T follicular helper cell (primary cell): ENCODE results near the gene TMTC2.

ENCODE experiments used
- DNase-seq: peaks from one replicate; pipeline ENCODE4 v3.0.0-alpha.2; 2020; ENCODE audit warnings: low read depth

Gene TMTC2

GRCh38 chr12:82953397-82953796 lies 266.7 kb downstream of the TMTC2 start:
- no peak for DNase-seq

- no peak for DNase-seq
Measured at GRCh38 chr12:82954064-82954463, 267.4 kb downstream of the TMTC2 start.

DNA sequence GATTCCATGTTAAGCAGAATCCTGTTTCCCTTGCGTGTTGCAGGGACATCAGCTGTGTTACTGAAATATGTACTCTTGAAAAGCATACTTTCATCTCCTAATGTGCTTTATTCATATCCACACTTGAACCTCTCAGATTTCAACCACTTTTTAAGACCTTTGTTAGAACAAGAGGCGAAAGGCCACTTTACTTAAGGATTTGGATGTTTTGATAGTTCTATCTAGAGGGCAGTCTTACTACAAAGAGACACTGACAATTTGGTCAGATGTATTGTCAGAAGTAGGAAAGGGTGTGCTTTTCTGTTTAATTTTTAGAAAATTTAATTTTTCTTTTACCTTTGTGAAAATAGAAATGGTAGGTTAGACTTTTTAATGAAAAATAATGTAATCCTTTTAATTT lies 267.9 kb downstream of the TMTC2 start:
- DNase-seq = no peak

DNA sequence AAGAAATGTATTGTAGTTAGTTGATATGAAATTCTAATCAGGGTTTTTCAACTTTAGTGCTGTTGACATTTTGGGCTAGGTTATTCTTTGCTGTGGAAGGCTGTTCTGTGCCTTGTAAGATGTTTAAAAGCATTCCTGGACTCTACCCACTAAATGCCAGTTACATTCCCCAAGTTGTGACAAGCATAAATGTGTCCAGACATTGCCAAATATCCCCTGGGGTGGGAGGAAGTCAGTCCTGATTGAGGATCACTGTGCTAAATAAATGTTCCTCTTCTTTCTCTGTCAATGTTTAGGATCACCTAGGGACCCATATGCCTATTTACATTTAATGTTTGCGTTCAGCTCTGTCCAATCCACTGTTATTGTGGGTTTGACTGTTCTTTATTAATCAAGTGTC lies 268.3 kb downstream of the TMTC2 start:
- no peak for DNase-seq

DNA sequence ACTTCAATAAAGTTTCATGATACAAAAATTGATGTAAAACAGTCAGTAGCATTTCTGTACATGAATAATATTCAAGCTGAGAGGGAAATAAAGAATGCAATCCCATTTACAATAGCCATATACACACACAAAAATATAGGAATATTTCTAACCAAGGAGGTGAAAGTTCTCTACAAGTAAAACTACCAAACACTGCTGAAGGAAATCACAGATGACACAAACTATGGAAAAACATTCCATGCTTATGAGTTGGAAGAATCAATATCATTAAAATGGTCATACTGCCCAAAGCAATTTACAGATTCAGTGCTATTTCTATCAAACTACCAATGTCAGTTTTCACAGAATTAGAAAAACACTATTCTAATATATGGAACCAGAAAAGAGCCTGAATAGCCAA lies 272.3 kb downstream of the TMTC2 start:
- no peak for DNase-seq

DNA sequence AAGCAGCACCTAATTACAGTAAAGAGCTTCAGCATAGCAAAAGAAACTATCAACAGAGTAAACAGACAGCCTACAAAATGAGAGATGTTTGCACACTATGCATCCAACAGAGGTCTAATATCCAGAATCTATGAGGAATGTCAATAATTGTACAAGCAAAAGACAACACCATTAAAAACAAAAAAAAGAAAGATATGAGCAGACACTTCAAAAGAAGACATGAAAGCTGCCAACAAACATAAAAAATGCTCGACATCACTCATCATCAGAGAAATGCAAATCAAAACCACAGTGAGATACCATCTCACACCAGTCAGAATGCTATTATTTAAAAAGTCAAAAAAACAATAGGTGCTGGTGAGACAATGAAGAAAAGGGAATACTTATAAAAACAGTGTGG lies 273.1 kb downstream of the TMTC2 start:
- no peak for DNase-seq

DNA sequence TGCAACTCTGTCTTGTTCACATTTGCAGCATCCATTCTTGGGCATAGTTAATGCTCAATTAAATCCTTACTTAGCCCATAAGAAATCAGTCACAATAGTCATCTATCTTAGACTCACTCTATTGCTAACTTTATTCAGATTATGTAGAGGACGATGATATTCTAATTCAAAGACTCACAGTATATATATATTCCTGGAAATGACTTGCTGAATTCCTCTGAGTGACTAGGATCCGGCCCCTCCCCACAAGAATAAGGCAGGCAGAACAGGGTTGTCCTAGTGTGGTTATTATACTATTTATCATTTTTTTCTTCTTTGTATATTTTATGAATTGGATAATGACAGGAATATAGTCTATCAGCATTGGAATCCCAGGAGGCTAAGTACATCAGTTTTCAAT lies 275.1 kb downstream of the TMTC2 start:
- DNase-seq = no peak

DNA sequence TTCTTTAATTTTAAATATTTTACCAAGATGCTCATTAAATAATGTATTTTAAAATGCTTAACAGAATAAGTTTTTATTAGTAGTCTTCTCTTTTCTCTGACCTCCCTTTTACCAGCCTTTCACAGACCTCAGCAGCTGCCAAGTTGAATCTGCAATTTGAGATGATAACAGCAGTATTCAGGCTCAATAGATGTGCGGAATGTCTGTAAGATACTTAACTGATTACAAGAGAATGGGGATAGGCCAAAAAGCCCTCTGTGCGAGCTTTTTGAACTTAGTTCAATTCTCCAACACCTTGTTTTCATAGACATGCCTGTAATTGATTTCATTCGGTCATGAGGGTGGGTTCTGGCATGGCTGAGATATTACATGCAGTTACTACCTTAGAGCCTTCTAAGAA lies 277.2 kb downstream of the TMTC2 start:
- no peak for DNase-seq

DNA sequence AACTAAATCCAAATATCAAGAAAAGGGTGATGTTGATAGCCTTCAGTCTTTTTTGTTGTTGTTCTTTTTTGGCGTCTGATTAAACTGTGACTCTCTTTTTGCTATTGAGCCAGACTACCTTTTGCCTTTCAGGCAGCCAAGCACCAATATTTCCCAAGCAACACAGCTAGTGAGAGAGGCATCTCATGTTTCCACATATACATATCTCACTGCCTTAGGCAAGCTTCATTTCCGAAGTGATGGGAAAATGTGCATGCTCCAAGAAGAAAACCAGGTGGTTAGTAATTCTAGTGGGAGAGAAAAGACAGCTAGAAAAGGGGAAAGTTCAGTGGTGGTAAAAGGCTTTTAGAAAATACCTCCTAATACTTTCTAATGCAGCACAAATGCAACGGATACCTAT lies 277.7 kb downstream of the TMTC2 start:
- DNase-seq = no peak

DNA sequence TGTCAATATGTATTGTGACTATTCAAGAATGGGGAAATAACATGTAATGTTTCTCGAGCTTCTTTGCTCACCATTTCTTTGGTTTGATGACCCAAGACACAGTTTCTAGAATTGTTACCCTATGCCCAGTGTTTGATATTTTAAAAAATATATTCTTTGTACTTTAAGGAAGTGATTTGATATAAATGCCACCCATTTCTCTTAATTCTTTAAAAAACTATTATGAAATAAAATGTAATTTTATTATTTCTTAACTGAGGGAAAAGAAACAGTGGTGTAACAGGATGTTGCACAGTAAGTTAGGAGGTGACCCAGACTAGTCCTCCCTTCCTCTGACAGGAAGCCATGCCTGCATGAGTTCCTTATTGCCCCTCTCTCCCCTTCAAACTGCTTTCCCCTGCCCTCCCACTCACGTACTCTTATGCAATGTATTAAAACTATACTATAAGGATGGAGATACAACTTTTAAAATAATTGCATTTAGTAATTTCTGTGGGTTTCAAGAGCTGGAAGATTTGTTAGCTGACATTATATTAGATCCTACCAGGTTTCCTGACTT lies 279.4 kb downstream of the TMTC2 start:
- DNase-seq = no peak

DNA sequence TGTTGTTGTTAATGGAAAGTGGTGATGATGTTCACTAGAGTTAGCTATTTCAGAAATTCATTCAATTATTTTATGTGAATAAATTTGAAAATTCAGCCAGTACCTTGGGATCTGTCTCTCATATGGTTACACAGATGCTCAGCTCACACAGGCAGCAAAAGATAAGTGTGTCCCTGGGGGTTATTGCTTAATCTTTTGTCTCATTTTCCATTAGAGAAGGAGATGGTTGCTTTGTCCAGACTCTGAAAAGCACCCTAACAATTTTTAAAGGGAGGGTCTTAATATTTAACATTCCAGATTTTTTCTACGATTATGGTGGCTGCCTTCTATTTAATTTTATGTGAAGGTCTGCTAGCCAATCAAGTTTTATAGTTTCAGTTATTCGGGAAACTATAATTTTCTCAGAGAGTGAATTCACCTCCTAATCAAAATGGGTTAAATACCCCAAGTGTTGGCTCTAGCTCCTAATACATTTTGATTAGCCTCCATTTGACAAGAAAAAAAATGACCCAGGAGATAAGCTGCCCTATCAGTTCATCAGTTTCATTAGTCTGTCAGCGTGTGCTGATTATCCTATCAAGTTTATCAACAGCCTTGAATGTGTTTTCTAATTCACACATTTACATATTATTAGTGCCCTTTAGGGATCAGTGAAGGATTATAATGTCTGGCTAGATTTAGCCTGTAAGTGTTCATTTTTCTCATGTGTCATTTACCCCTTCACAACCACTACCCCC lies 282.1 kb downstream of the TMTC2 start:
- DNase-seq = no peak

- no peak for DNase-seq
Measured at GRCh38 chr12:82970614-82971013, 283.9 kb downstream of the TMTC2 start.

DNA sequence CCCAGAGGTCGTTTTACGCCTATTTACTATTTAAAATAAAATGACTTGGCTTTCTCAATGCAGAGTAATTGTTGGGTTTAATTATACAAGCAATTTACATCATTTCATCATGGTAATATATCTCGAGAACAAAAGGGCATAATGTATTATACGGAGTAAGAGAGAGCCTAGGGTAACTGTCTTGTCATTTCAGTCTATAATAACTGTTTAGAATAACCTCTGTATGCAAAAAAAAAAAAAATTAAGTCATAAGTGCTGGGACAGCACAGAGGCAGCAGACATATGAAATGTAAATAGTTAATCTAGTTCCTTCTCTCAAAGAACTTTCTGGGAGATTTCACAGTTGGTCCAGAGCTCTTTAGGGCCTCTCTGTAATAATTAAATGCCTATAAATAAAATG lies 284.9 kb downstream of the TMTC2 start:
- no peak for DNase-seq

DNA sequence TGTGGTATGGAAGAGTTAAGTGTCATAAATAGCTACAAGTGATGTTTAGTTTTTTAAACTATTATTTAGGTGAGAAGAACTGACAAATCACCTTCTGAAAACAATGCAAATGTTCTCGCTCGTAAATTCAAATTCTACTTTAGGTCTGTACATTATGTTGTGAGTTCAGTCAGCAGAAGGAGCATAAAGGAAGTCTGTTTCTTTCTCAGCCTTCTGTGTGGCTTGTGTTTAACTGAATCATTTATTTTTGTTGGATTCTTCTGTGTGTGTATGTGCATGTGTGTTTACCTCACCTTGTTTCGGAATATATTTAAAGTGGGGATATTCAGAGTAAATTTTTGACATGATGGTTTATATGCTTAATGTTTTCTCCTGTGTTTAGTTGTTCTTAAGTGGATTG lies 285.9 kb downstream of the TMTC2 start:
- DNase-seq = no peak

DNA sequence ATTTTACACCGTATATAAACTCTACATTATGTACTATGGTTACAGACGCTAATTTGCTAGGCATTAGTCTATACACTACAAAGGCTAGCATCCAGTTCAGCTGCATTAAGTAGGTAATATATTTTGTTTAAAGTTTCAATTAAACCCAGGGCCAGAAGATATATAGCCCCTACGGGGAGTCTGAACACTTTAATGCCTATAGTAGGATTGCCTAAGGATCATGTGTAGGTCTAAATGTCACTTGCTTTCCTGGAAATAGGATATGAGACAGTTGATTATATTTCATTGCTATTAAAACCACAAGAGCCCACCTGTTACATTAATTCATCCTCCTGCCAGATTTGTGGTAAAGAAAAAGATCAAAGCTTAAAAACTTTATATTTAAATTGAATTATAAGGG lies 286.9 kb downstream of the TMTC2 start:
- DNase-seq = no peak

DNA sequence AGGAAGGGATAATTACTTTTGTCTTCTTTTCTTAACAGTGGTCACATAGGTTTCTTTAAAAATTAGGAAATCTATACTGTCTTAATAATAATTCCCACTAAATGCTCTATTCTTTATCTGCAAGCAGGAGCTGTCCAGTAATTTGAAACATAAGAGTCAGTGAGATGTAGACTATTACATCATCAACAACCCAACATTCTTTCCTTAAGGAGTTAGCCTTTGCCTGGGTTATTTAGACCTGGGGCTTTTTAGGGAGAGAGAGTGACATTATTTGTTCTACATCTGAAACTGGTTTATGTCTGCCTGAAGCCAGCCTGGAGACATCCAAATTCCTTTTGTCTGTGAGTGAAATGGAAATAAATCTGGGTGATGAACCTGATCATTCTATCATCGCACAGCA lies 294.4 kb downstream of the TMTC2 start:
- DNase-seq = no peak

- no peak for DNase-seq
Measured at GRCh38 chr12:82994117-82994516, 307.4 kb downstream of the TMTC2 start.

DNA sequence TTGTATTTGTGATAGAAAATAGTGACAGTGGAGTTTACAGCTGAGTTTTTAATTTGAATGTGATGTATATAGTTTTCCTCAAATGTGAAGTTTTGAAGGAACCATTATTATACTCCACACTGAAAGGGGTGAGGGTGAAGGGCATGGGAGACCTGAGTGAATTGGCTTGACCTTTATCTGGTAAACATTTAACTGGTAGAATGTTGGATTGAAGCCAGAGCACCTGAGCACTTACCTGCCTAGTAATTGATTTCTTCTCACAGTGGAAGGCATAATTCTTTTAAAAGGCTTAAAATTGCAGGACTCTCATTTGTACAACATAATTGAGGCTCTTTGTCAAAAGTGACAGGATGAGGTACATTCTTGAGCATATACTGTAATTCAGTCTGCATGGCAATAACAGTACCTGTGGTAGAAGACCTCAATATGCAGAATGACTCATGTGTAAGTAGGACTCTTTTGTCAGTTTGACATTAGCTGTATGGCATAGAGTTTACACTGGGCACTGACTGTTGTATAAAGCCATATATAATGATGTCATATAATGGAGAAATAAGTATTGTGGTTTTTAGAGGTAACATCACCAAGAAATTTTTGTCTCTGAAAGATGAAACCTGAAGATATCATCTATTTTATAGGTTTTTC lies 309.6 kb downstream of the TMTC2 start:
- DNase-seq = no peak

DNA sequence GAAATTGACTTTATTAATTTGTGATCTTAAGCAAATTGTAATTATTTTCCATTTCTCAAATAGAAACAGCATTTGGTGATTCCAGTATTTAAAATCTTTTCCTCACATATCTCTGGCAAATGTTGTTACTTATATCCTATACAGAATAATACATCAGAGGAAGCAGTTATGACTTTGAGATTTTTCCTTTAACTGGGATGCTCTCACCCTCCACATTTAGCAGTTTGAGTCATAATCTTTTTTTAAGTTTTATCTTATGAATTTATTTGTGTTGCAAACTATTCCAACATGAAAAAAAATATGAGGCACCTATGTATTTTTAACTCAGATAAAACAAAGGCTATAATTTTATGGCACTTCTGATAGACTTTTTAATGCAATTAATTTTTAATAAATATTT lies 311.8 kb downstream of the TMTC2 start:
- DNase-seq = no peak

GRCh38 chr12:83003026-83003425 lies 316.3 kb downstream of the TMTC2 start:
- DNase-seq = no peak

GRCh38 chr12:83005534-83006197 lies 319.0 kb downstream of the TMTC2 start:
- no peak for DNase-seq

GRCh38 chr12:83008703-83009102 lies 322.0 kb downstream of the TMTC2 start:
- no peak for DNase-seq

DNA sequence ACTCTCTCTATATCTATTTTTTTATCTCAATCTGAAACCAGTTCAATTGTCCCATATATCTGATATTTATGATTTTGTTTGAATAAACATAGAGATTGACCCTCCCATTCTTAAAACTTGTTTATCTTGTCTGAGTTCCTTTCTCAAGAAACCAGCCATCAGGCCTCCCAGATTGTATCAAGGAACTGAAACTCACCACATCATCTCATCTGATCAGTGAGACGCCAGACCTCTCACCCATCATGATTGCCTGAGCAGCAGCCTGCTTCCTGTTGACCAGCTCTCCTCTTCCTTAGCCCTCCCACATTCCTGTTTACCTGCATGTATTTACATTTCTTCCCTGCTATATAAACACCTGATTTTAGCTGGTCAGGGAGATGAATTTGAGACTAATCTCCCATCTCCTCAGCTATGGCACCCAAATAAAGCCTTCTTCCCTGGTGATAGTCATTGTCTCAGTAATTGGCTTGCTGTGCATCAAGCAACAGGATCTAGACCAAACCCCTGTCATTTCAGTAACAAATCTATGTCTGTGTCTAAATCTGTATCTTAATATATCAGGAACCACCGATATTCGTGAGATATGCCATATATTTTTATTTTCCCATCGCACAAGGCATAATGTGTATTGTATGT lies 323.6 kb downstream of the TMTC2 start:
- DNase-seq = no peak
